Measurements from ENCODE around the gene CLSTN2.

Gene CLSTN2

GRCh38 chr3:139928708-139929505 lies 6.1 kb upstream of the CLSTN2 start:
- H3K36me3 ChIP-seq (ENCODE audit: control insufficient read depth, insufficient read depth, low read length) = no peaks in the 10 kb centered on the region
- H3K27ac ChIP-seq (ENCODE audit: low read depth, low read length) = no peak overlapping the region
- no peak overlapping the region for H3K4me3 ChIP-seq (ENCODE audit: low read length)
- H3K9ac ChIP-seq (ENCODE audit: low read length) = no peak overlapping the region
- H3K4me1 ChIP-seq (ENCODE audit: control insufficient read depth, insufficient read depth, low read length) = no peaks in the 10 kb centered on the region
- no peaks in the 10 kb centered on the region for H3K27me3 ChIP-seq (ENCODE audit: control insufficient read depth, insufficient read depth, low read length)

DNA sequence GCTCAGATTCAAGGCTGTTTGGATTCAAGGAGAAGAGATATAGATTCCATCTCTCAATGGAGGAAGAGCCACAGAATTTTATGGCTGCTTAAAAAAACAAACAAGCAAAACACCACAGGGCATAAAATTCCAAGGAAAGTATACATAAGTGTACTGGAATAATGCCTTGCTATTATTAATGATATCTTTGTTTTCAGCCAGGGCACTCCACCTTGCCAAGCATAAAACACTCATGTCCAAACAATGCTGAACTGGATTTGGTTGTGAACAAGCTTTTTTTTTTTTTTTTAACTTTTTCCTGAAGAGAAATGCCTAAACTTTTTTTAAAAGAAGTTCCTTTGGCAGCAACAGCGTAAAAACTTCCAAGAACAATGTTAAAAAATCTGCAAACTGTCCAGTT lies 4.8 kb upstream of the CLSTN2 start:
- Histone ChIP-seq H3K9ac (ENCODE audit: low read length) (no peak overlapping the region), H3K4me1 (ENCODE audit: control insufficient read depth, insufficient read depth, low read length) (no peaks in the 10 kb centered on the region), H3K27ac (ENCODE audit: low read depth, low read length) (no peak overlapping the region), H3K36me3 (ENCODE audit: control insufficient read depth, insufficient read depth, low read length) (no peaks in the 10 kb centered on the region), H3K27me3 (ENCODE audit: control insufficient read depth, insufficient read depth, low read length) (no peaks in the 10 kb centered on the region), H3K4me3 (ENCODE audit: low read length) (no peak overlapping the region)

- Histone ChIP-seq H3K27ac (ENCODE audit: low read depth, low read length) (no peak overlapping the region), H3K4me1 (ENCODE audit: control insufficient read depth, insufficient read depth, low read length) (no peaks in the 10 kb centered on the region), H3K36me3 (ENCODE audit: control insufficient read depth, insufficient read depth, low read length) (no peaks in the 10 kb centered on the region), H3K27me3 (ENCODE audit: control insufficient read depth, insufficient read depth, low read length) (peaks cover 8% of the 10 kb centered on the region), H3K4me3 (ENCODE audit: low read length) (no peak overlapping the region), H3K9ac (ENCODE audit: low read length) (no peak overlapping the region)
These were observed 1.2 kb upstream of the CLSTN2 start for GRCh38 chr3:139933766-139934165.

- Histone ChIP-seq H3K27me3 (ENCODE audit: control insufficient read depth, insufficient read depth, low read length) (peaks cover 8% of the 10 kb centered on the region), H3K4me1 (ENCODE audit: control insufficient read depth, insufficient read depth, low read length) (no peaks in the 10 kb centered on the region), H3K36me3 (ENCODE audit: control insufficient read depth, insufficient read depth, low read length) (no peaks in the 10 kb centered on the region), H3K9ac (ENCODE audit: low read length) (no peak overlapping the region), H3K27ac (ENCODE audit: low read depth, low read length) (no peak overlapping the region), H3K4me3 (ENCODE audit: low read length) (peak overlapping the region; percentile 48)
These were observed 371 bp upstream of the CLSTN2 start for GRCh38 chr3:139934613-139935015.

- Histone ChIP-seq H3K27ac (ENCODE audit: low read depth, low read length) (no peak overlapping the region), H3K27me3 (ENCODE audit: control insufficient read depth, insufficient read depth, low read length) (peaks cover 8% of the 10 kb centered on the region), H3K9ac (ENCODE audit: low read length) (no peak overlapping the region), H3K4me1 (ENCODE audit: control insufficient read depth, insufficient read depth, low read length) (no peaks in the 10 kb centered on the region), H3K36me3 (ENCODE audit: control insufficient read depth, insufficient read depth, low read length) (no peaks in the 10 kb centered on the region), H3K4me3 (ENCODE audit: low read length) (peak overlapping the region; percentile 61)
These were observed 1.2 kb downstream of the CLSTN2 start for GRCh38 chr3:139935866-139936817.

GRCh38 chr3:139937674-139938279 lies 2.8 kb downstream of the CLSTN2 start:
- Histone ChIP-seq H3K9ac (ENCODE audit: low read length) (no peak overlapping the region), H3K36me3 (ENCODE audit: control insufficient read depth, insufficient read depth, low read length) (no peaks in the 10 kb centered on the region), H3K27ac (ENCODE audit: low read depth, low read length) (no peak overlapping the region), H3K4me1 (ENCODE audit: control insufficient read depth, insufficient read depth, low read length) (no peaks in the 10 kb centered on the region), H3K4me3 (ENCODE audit: low read length) (no peak overlapping the region), H3K27me3 (ENCODE audit: control insufficient read depth, insufficient read depth, low read length) (peaks cover 8% of the 10 kb centered on the region)

DNA sequence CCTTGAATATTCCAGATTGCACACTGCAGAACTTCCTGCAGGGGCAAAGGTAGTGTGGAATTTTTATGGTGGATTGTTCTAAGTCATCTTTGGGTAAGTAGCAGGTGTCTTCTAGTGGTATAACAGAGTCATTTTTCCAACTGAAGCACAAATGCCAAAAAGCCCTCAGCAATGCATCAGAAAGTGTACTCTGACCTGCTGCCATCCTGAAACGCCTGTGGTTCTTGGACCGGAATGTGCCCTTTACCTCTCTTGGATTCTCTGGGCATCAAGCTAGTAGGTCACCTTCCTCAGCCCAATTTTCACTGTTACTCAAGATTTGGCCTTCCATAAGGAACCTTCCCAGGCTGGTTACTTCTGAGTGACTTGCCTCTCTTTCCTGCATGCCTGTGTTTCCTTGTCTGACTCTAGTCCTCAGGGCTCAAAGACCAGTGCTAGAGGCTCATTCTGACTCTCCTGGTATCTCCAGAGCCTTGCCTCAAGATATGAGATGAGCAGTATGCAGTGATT lies 4.8 kb downstream of the CLSTN2 start:
- Histone ChIP-seq H3K27me3 (ENCODE audit: control insufficient read depth, insufficient read depth, low read length) (peaks cover 8% of the 10 kb centered on the region), H3K4me3 (ENCODE audit: low read length) (no peak overlapping the region), H3K27ac (ENCODE audit: low read depth, low read length) (no peak overlapping the region), H3K4me1 (ENCODE audit: control insufficient read depth, insufficient read depth, low read length) (no peaks in the 10 kb centered on the region), H3K9ac (ENCODE audit: low read length) (no peak overlapping the region), H3K36me3 (ENCODE audit: control insufficient read depth, insufficient read depth, low read length) (no peaks in the 10 kb centered on the region)

GRCh38 chr3:139940622-139941021 lies 5.6 kb downstream of the CLSTN2 start:
- H3K4me3 ChIP-seq (ENCODE audit: low read length) = no peak overlapping the region
- H3K36me3 ChIP-seq (ENCODE audit: control insufficient read depth, insufficient read depth, low read length) = no peaks in the 10 kb centered on the region
- peaks cover 4% of the 10 kb centered on the region for H3K27me3 ChIP-seq (ENCODE audit: control insufficient read depth, insufficient read depth, low read length)

DNA sequence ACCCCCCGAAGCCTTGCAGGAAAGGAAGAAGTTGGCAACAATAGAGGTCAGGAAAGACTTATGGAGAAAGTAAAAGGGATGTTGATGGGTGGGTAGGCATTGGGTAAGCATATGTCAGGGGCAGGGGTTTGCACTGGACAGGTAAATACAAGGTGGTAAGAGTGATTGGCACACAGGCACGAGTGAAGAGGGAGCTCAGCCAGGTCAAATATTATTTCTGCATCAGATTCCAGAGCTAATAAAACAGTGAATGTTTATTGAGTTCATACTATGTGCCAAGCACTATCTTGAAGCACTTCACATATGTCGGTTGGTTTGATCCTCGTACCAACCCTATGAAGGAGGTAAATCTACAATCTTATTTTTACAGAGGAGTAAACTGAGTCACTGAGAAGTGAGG lies 6.6 kb downstream of the CLSTN2 start:
- Histone ChIP-seq H3K9ac (ENCODE audit: low read length) (no peak overlapping the region), H3K4me1 (ENCODE audit: control insufficient read depth, insufficient read depth, low read length) (no peaks in the 10 kb centered on the region), H3K36me3 (ENCODE audit: control insufficient read depth, insufficient read depth, low read length) (no peaks in the 10 kb centered on the region), H3K27me3 (ENCODE audit: control insufficient read depth, insufficient read depth, low read length) (peaks cover 3% of the 10 kb centered on the region), H3K4me3 (ENCODE audit: low read length) (no peak overlapping the region), H3K27ac (ENCODE audit: low read depth, low read length) (no peak overlapping the region)

More at GRCh38 chr3:139940622-139941021, 5.6 kb downstream of the CLSTN2 start:
- no peaks in the 10 kb centered on the region for H3K4me1 ChIP-seq (ENCODE audit: control insufficient read depth, insufficient read depth, low read length)
- H3K9ac ChIP-seq (ENCODE audit: low read length) = no peak overlapping the region
- H3K27ac ChIP-seq (ENCODE audit: low read depth, low read length) = no peak overlapping the region

DNA sequence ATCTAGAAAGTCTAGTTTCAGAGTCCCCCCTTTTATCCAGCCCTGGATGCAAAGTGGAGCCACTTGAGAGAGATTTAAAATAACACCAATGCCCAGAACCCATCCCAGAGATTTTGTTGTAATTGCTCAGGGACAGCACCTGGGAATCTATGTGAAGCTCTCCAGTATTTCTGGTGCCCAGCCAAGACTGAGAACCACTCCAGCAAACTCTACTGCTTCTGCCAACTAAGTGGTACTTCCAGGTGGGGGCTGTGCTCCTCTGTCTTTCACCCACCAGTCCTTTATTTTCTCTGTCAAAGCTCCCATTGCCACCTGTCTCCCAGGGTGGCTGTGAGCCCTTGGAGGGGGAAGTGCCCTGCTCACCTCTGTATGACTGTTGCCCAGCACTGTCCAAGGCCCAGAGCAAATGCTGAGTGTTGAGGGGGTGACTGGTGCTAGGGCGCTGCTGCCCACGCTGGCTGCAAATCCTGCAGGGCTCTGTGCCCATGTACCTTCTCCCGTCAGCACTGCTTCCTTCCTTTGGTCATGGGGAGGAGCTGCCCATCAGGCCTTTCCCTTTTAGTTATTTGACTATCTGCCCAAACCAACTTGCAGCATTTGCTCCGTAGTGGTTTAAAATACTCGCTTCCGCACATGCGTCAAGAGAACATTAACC lies 9.4 kb downstream of the CLSTN2 start:
- Histone ChIP-seq H3K4me3 (ENCODE audit: low read length) (no peak overlapping the region), H3K27me3 (ENCODE audit: control insufficient read depth, insufficient read depth, low read length) (no peaks in the 10 kb centered on the region), H3K9ac (ENCODE audit: low read length) (no peak overlapping the region), H3K4me1 (ENCODE audit: control insufficient read depth, insufficient read depth, low read length) (no peaks in the 10 kb centered on the region), H3K27ac (ENCODE audit: low read depth, low read length) (no peak overlapping the region), H3K36me3 (ENCODE audit: control insufficient read depth, insufficient read depth, low read length) (no peaks in the 10 kb centered on the region)

DNA sequence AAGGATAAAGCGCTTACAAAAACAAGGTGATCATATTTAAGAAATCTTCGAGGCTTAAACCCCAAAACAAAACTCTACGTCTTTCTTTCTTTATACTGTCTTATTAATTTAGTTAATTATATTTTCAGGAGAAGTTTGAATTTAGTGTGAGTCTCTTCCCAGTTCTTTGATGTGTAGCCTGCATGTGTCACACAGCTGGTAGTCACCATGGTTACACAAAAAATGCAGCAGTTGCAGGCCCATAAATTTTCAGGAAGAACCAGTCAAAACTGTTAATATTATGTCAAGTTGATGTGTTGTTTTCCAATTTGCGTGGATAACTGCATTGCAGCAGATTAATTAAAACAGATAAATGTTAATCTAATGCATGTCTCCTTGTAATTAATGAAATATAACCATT lies 10.4 kb downstream of the CLSTN2 start:
- Histone ChIP-seq H3K27me3 (ENCODE audit: control insufficient read depth, insufficient read depth, low read length) (no peaks in the 10 kb centered on the region), H3K4me1 (ENCODE audit: control insufficient read depth, insufficient read depth, low read length) (no peaks in the 10 kb centered on the region), H3K9ac (ENCODE audit: low read length) (no peak overlapping the region), H3K27ac (ENCODE audit: low read depth, low read length) (no peak overlapping the region), H3K36me3 (ENCODE audit: control insufficient read depth, insufficient read depth, low read length) (no peaks in the 10 kb centered on the region), H3K4me3 (ENCODE audit: low read length) (no peak overlapping the region)

DNA sequence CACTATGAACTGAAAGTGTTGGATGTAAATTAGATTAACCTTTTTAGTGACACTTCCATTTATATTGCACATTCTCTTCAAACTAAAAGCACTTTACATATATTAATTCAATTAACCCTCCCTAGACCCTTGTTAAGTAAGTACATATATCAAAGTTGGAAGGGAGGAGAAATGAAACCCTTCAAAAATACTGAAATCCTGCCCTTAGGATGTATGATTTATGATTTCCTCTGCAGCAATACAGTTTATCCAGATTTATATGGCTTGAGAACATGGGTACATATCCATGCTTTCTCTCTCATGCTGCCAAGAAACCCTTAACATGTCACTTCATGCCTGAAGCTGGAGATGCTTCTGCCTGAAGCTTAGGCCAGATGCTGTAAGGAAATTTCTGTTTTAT lies 11.0 kb downstream of the CLSTN2 start:
- no peak overlapping the region for H3K9ac ChIP-seq (ENCODE audit: low read length)
- no peak overlapping the region for H3K4me3 ChIP-seq (ENCODE audit: low read length)
- H3K27me3 ChIP-seq (ENCODE audit: control insufficient read depth, insufficient read depth, low read length) = no peaks in the 10 kb centered on the region
- H3K27ac ChIP-seq (ENCODE audit: low read depth, low read length) = no peak overlapping the region
- no peaks in the 10 kb centered on the region for H3K36me3 ChIP-seq (ENCODE audit: control insufficient read depth, insufficient read depth, low read length)
- no peaks in the 10 kb centered on the region for H3K4me1 ChIP-seq (ENCODE audit: control insufficient read depth, insufficient read depth, low read length)

Data from rectal smooth muscle tissue (tissue), 1 donor.